A673 (cell line): ENCODE results near the gene PBX4. TPM values are rescaled to one million over a fixed set of nuclear protein-coding genes. Genes with fewer than 3 reads are reported as not detected.

ENCODE experiments used
- BruUV-seq: library from RNA; stranded (reverse); fragments of 400-500 nt; replicated peaks from 2 replicates; lab custom pipeline; 2021; lab: Mats Ljungman, UMichigan
- CTCF ChIA-PET: fragments of 300-600 bp; sonication (Branson Sonifier 250); formaldehyde crosslinking; loops from one replicate; lab custom pipeline; 2022; ENCODE audit warnings: antibody characterized with exemption; lab: Charles Lee
- POLR2A ChIA-PET: fragments of 300-600 bp; sonication (Branson Sonifier 250); formaldehyde crosslinking; loops from one replicate; lab custom pipeline; 2022; ENCODE audit warnings: antibody characterized with exemption; ENCODE audit not compliant: low non-redundant PET; lab: Charles Lee
- DNase-seq: peaks from one replicate; pipeline ENCODE4 v3.0.0-alpha.2; 2015; ENCODE audit warnings: low spot score
- H3K27ac ChIP-seq: fragments of 200-600 bp; sonication (generic); 2 replicates; pipeline ENCODE4 v1.5.1; 2016; ENCODE audit warnings: mixed run types, low read depth, mild to moderate bottlenecking, mixed read lengths, antibody characterized with exemption, low read length; ENCODE audit not compliant: poor library complexity, severe bottlenecking
- H3K27me3 ChIP-seq: fragments of 200-600 bp; sonication (generic); replicated peaks from 2 replicates; pipeline ENCODE4 v1.6.1; 2017; ENCODE audit warnings: mixed run types, low read depth, mild to moderate bottlenecking, mixed read lengths, antibody characterized with exemption, low read length; ENCODE audit not compliant: insufficient read depth, poor library complexity
- H3K36me3 ChIP-seq: fragments of 200-600 bp; sonication (generic); 2 replicates; pipeline ENCODE4 v1.6.1; 2016; ENCODE audit warnings: mixed run types, mild to moderate bottlenecking, mixed read lengths, antibody characterized with exemption, low read length; ENCODE audit not compliant: insufficient read depth, poor library complexity, severe bottlenecking
- H3K4me1 ChIP-seq: fragments of 200-600 bp; sonication (generic); 2 replicates; pipeline ENCODE4 v1.6.1; 2017; ENCODE audit warnings: mixed run types, mild to moderate bottlenecking, mixed read lengths, antibody characterized with exemption, low read length; ENCODE audit not compliant: insufficient read depth, poor library complexity, severe bottlenecking
- H3K4me3 ChIP-seq: fragments of 200-600 bp; sonication (generic); 2 replicates; pipeline ENCODE4 v1.5.1; 2016; ENCODE audit warnings: low read depth, mixed run types, mild to moderate bottlenecking, mixed read lengths, low read length; ENCODE audit not compliant: poor library complexity, severe bottlenecking
- H3K9me3 ChIP-seq: fragments of 200-600 bp; sonication (generic); 2 replicates; pipeline ENCODE4 v1.6.1; 2016; ENCODE audit warnings: mixed run types, low read depth, mild to moderate bottlenecking, mixed read lengths, antibody characterized with exemption, low read length; ENCODE audit not compliant: poor library complexity, severe bottlenecking
- EZH2 ChIP-seq: fragments of 200-600 bp; sonication (generic); IDR thresholded peaks from 2 replicates; pipeline ENCODE4 v1.6.1; 2017; ENCODE audit warnings: borderline replicate concordance, low read depth, mild to moderate bottlenecking, mixed read lengths, antibody characterized with exemption, low read length; ENCODE audit not compliant: poor library complexity, severe bottlenecking
- intact Hi-C: fragments of 100-400 bp; cut with micrococcal nuclease; formaldehyde crosslinking; loops from one replicate; pipeline ENCODE4 v1.10.0; 2022; ENCODE audit not compliant: unreplicated experiment
- total RNA-seq: library from RNA; stranded (reverse); gene quantifications from 2 replicates; pipeline ENCODE4 v1.2.3, GENCODE V29; 2021
- TF ChIP-seq, protein P1 (sequence below): fragments of 300-800, 200-600 bp; sonication (generic); conservative IDR thresholded peaks from 2 replicates; pipeline ENCODE4 v1.5.1; 2017; ENCODE audit warnings: low read depth, mild to moderate bottlenecking, antibody characterized with exemption, low read length, moderate library complexity, mixed read lengths

Gene PBX4
- total RNA-seq, 1 experiment from 2014 or later = 3.1 TPM

- intact Hi-C loops = no loop called here
- no peaks in the 10 kb centered on the region for H3K4me1 ChIP-seq
- no peak overlapping the region for H3K4me3 ChIP-seq
- POLR2A ChIA-PET = no interaction called here
- H3K36me3 ChIP-seq = no peaks in the 10 kb centered on the region
- H3K9me3 ChIP-seq = no peaks in the 10 kb centered on the region
- no peaks in the 10 kb centered on the region for H3K27me3 ChIP-seq
- CTCF ChIA-PET = no interaction called here
- DNase-seq = no peak
- TF ChIP-seq, protein P1, sequence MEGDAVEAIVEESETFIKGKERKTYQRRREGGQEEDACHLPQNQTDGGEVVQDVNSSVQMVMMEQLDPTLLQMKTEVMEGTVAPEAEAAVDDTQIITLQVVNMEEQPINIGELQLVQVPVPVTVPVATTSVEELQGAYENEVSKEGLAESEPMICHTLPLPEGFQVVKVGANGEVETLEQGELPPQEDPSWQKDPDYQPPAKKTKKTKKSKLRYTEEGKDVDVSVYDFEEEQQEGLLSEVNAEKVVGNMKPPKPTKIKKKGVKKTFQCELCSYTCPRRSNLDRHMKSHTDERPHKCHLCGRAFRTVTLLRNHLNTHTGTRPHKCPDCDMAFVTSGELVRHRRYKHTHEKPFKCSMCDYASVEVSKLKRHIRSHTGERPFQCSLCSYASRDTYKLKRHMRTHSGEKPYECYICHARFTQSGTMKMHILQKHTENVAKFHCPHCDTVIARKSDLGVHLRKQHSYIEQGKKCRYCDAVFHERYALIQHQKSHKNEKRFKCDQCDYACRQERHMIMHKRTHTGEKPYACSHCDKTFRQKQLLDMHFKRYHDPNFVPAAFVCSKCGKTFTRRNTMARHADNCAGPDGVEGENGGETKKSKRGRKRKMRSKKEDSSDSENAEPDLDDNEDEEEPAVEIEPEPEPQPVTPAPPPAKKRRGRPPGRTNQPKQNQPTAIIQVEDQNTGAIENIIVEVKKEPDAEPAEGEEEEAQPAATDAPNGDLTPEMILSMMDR = no peak
- TF ChIP-seq EZH2 = no peak
- H3K27ac ChIP-seq = no peak overlapping the region
- BruUV-seq = no TSS peak
Observed at GRCh38 chr19:19546751-19547162, 71.7 kb downstream of the PBX4 start.

DNA sequence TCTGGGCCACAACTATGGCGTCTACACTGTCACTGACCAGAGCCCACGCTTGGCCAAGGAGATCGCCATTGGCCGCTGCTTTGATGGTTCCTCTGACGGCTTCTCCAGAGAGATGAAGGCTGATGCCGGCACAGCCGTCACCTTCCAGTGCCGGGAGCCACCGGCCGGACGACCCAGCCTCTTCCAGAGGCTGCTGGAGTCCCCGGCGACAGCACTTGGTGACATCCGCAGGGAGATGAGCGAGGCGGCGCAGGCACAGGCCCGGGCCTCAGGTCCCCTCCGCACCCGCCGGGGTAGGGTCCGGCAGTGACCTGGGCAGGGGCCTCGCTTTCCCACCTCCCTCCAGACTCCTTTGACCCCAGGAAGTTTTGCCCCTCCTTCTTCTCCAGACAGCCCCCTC lies 72.8 kb downstream of the PBX4 start:
- H3K27ac ChIP-seq = no peak overlapping the region
- ChIA-PET POLR2A (no interaction called here), CTCF (no interaction called here)
- peaks cover 5% of the 10 kb centered on the region for H3K4me1 ChIP-seq
- H3K36me3 ChIP-seq = no peaks in the 10 kb centered on the region
- TF ChIP-seq, protein P1 = no peak
- no peak for TF ChIP-seq EZH2
- H3K9me3 ChIP-seq = no peaks in the 10 kb centered on the region
- BruUV-seq = no TSS peak
- DNase-seq = no peak
- H3K27me3 ChIP-seq = no peaks in the 10 kb centered on the region
- H3K4me3 ChIP-seq = no peak overlapping the region
- intact Hi-C loops = no loop called here

DNA sequence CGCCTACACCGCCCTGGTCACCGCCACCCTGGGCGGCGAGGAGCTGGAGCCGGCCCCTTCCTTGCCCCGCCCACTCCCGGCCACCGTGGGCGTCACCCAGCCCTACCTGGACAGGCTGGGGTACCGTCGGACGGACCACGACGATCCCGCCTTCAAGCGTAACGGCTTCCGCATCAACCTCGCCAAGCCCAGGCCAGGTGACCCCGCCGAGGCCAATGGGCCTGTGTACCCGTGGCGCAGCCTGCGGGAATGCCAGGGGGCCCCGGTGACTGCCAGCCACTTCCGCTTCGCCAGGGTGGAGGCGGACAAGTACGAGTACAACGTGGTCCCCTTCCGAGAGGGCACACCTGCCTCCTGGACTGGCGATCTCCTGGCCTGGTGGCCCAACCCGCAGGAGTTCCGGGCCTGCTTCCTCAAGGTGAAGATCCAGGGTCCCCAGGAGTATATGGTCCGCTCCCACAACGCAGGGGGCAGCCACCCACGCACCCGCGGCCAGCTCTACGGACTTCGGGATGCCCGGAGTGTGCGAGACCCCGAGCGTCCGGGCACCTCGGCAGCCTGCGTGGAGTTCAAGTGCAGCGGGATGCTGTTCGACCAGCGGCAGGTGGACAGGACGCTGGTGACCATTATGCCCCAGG lies 73.4 kb downstream of the PBX4 start:
- no peak overlapping the region for H3K27ac ChIP-seq
- no peaks in the 10 kb centered on the region for H3K9me3 ChIP-seq
- ChIA-PET POLR2A (no interaction called here), CTCF (no interaction called here)
- intact Hi-C loops = no loop called here
- H3K27me3 ChIP-seq = no peaks in the 10 kb centered on the region
- H3K36me3 ChIP-seq = no peaks in the 10 kb centered on the region
- no TSS peak for BruUV-seq
- no peak for DNase-seq
- no peak overlapping the region for H3K4me3 ChIP-seq
- peaks cover 5% of the 10 kb centered on the region for H3K4me1 ChIP-seq
- TF ChIP-seq, protein P1 = no peak
- TF ChIP-seq EZH2 = no peak
